SW 1271 (cell line): Measurements from ENCODE around the gene ABCA5.
A peak's percentile ranks its signal among the peaks of the same experiment; 100 is the strongest.
"Not testable (repeated sequence)": the region's sequence is repeated elsewhere in the genome, so short reads cannot be mapped to it uniquely, and the experiment has no call there.

ENCODE experiments used
- DNase-seq, 2 experiments: peaks; one replicate each; lab custom pipeline; 2025; lab: John Stamatoyannopoulos, UW

ABCA5 gene

DNA sequence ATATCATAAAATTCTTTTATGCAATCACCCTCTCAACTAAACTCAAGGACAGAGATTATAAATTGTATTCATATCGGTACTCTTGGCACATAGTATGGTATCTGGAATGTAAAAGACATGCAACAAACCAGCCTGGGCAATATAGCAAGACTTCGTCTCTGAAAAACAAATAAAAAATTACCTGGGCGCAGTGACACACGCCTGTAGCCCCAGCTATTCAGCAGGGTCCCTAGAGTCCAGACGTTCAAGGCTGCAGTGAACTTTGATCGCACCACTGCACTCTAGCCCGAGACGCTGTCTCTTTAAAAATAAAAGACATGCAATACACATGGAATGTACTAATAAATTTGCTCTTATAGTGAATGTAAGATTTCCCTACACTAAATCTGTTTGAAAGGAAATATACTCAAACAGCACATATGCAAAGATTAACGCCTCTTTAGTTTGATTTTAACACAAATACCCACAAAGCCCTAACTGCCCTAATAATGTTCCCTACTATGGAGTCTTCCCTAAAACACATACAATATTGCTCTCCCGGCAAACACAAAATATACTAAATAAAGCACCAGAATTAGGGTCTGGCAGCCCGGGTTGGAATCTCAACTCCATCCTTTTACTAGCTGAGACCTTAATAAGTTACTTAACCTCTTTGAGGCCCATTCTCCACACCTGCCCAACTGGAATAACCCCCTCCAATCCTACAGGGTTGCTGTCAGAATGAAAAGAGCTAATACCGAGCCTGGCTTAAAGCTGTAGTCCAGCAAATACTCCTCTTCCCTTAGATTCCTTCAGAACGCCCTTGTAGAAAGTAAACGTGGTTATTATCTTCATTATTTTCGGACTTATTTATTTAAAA lies 1.2 kb downstream of the ABCA5 start:
- DNase-seq = no peak

- DNase-seq = no peak
Measured at GRCh38 chr17:69323806-69324205, 3.1 kb downstream of the ABCA5 start.

- no peak for DNase-seq
Measured at GRCh38 chr17:69320908-69321238, 6.1 kb downstream of the ABCA5 start.

GRCh38 chr17:69320210-69320907 lies 6.6 kb downstream of the ABCA5 start:
- no peak for DNase-seq

GRCh38 chr17:69317625-69318024 lies 9.3 kb downstream of the ABCA5 start:
- DNase-seq = no peak

GRCh38 chr17:69314246-69315065 lies 12.5 kb downstream of the ABCA5 start:
- DNase-seq = no peak

GRCh38 chr17:69305177-69305576 lies 21.8 kb downstream of the ABCA5 start:
- no peak for DNase-seq

GRCh38 chr17:69302682-69303081 lies 24.3 kb downstream of the ABCA5 start:
- no peak for DNase-seq

DNA sequence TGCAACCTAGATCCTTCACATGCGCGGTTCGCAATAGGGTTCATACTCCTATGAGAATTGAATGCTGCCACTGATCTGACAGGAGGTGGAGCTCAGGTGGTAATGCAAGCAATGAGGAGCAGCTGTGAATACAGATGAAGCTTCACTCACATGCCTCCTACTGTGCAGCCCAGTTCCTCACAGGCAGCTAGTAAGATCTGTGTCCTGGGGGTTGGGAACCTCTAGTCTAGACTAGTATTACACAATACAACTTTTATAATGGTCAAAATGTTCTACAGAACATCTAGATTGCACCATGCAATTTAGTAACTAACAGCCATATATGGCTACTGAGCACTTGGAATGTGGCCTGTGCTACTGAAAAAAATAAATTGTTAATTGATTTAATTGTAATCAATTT lies 26.7 kb downstream of the ABCA5 start:
- DNase-seq = no peak

DNA sequence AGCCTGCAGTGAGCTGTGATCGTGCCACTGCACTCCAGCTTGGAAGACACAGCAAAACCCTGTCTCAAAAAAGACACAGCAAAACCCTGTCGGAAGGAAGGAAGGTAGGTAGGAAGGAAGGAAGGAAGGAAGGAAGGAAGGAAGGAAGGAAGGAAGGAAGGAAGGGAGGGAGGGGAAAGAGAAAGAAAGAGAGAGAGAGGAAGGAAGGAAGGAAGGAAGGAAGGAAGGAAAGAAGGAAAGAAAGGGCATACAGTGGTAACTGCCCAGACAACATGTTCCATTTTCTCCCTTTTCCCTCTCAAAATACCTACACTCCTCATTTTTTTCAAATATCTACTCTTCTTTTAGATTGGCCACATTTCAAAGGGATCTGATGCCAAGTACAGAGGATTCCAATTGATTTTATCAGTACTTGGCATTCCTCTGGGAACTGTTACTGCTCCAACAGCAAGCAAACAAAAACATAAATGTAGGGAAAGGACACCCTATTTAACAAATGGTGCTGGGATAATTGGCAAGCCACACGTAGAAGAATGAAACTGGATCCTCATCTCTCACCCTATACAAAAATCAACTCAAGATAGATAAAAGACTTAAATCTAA lies 28.7 kb downstream of the ABCA5 start:
- not testable (repeated sequence) for DNase-seq

GRCh38 chr17:69287168-69287567 lies 39.8 kb downstream of the ABCA5 start:
- no peak for DNase-seq

- DNase-seq = no peak
Measured at GRCh38 chr17:69286257-69286656, 40.7 kb downstream of the ABCA5 start.

GRCh38 chr17:69284646-69285045 lies 42.3 kb downstream of the ABCA5 start:
- DNase-seq = no peak

DNA sequence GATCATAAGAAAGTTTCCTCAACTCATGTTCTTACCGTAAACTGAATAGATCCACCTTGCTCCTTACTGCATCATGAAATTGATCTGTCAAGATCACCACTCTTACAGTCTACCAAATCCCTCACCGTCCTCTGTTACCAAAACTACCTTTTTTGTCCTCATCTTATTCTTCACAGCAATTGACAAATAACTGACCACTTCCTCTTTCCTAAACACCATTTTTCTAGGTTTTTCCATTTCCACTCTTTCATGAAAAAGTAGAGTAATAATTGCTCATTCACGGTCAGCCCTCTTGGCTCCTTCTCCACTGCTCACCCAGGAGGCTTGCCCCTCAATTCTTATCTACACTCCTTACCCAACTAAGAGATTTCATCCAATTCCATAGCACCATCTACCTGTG lies 44.9 kb downstream of the ABCA5 start:
- no peak for DNase-seq

- DNase-seq = not testable (repeated sequence)
Measured at GRCh38 chr17:69276279-69276678, 50.7 kb downstream of the ABCA5 start.

DNA sequence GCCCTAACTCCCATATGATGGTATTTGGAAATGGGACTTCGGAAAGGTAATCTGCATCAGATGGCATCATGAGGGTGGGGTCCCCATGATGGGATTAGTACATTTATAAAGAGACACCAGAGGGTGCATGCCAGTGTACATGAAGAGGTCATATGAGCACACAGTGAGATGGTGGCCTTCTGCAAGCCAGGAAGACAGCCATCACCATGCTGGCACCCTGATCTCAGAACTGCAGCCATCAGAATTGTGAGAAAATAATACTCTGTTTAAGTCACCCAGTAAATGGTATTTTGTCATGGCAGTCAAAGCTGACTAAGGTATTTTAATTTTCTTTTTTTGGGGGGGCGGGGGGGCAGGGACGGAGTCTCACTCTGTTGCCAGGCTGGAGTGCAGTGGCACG lies 51.2 kb downstream of the ABCA5 start:
- DNase-seq = no peak

DNA sequence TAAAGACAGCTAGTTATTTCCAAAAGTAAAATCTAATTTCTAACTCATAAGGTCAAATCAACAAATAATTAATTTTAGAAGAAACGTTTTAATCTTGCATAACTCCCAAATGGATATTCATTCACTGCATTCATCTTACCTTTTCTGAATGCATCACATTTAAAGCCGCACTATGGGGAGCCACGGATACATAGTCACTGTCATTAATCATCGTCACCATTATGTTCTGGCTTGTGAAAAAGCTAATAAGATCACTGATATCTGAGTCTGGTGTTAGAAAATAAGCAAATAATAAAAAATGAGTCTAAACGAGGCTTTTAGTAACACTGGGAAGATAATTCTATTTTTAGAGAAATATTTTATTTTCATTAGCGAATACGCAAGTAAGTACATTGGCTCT lies 55.9 kb downstream of the ABCA5 start:
- no peak for DNase-seq

GRCh38 chr17:69269131-69269998 lies 57.6 kb downstream of the ABCA5 start:
- peak in 1 of 2 experiments; percentile 55 for DNase-seq

- DNase-seq = no peak
Measured at GRCh38 chr17:69268543-69269014, 58.4 kb downstream of the ABCA5 start.

- DNase-seq = no peak
Measured at GRCh38 chr17:69267219-69267618, 59.7 kb downstream of the ABCA5 start.

DNA sequence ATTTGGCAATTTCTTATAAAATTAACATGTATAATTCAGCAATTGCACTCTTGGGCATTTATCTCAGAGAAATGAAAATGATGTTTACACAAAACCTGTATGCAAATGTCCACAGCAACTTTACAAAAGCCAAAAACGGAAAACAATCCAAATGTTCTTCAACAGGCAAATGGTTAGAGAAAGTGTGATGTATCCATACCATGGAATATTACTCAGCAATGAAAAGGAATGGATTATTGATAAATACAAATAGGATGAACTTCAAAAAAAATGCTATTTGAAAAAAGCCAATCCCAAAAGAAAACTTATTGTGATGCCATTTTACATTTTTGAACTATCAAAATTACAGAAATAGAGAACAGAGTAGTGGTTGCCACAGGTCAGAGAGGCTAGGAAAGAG lies 61.1 kb downstream of the ABCA5 start:
- no peak for DNase-seq
